Naive B cell (primary cell): Measurements from ENCODE around the gene APCDD1. TPM values are rescaled to one million over a fixed set of nuclear protein-coding genes. Genes with fewer than 3 reads are reported as not detected.
A peak's percentile ranks its signal among the peaks of the same experiment; 100 is the strongest.

Experiments used
- ATAC-seq, 2 donors: fragments of 150-1000 bp; cut with Tn5 transposase; 2 replicates each; pipeline ENCODE4 v1.10.0; 2021; ENCODE audit warnings: low read depth in 2 of 2, mild to moderate bottlenecking in 2 of 2, moderate library complexity in 2 of 2
- DNase-seq: peaks from one replicate; pipeline ENCODE4 v3.0.0; 2022
- H3K27ac Mint-ChIP-seq, 6 donors: one replicate each; pipeline ENCODE4 v1.8.0; 2020 to 2022; ENCODE audit warnings: mild to moderate bottlenecking in 6 of 6, mixed read lengths in 6 of 6, moderate library complexity in 5 of 6, inconsistent platforms in 2 of 6
- H3K27me3 Mint-ChIP-seq, 3 donors: one replicate each; pipeline ENCODE4 v1.8.0; 2021 to 2022; ENCODE audit warnings: mixed read lengths in 3 of 3, mild to moderate bottlenecking in 1 of 3
- H3K36me3 Mint-ChIP-seq, 2 donors: one replicate each; pipeline ENCODE4 v1.8.0; 2020 to 2022; ENCODE audit warnings: mixed read lengths in 2 of 2, inconsistent platforms in 1 of 2, mild to moderate bottlenecking in 1 of 2
- H3K4me1 Mint-ChIP-seq, 3 donors: one replicate each; pipeline ENCODE4 v1.8.0; 2020 to 2022; ENCODE audit warnings: mixed read lengths in 3 of 3, inconsistent platforms in 1 of 3, mild to moderate bottlenecking in 1 of 3, moderate library complexity in 1 of 3
- H3K4me3 Mint-ChIP-seq, 8 donors: one replicate each; pipeline ENCODE4 v1.8.0; 2020 to 2022; ENCODE audit warnings: mild to moderate bottlenecking in 8 of 8, mixed read lengths in 8 of 8, moderate library complexity in 8 of 8, inconsistent platforms in 2 of 8
- H3K9me3 Mint-ChIP-seq, 7 donors: one replicate each; pipeline ENCODE4 v1.8.0; 2020 to 2022; ENCODE audit warnings: mixed read lengths in 7 of 7, mild to moderate bottlenecking in 5 of 7, inconsistent platforms in 2 of 7, moderate library complexity in 1 of 7
- polyA plus RNA-seq, 6 donors: library from polyadenylated mRNA; unstranded; fragments of 300-500 nt; fragmentation: Illumina TruSeq; gene quantifications; one replicate each; pipeline ENCODE4 v1.2.3, GENCODE V29; 2021; ENCODE audit warnings: low read depth in 6 of 6

APCDD1 gene
- polyA plus RNA-seq: 1 to 10 TPM in 5 of 6 donors, under 1 TPM in 1; 0.44 to 6.3 (median 2.2) TPM

GRCh38 chr18:10453806-10454680 lies at the start of gene APCDD1:
APCDD1 (plus strand) TSS chr18:10454635; CDS start chr18:10454982, 347 bp downstream.
- peak; percentile 23 for DNase-seq
- peaks cover 21 to 36% (median 28%) of the 10 kb centered on the region in 3 donors for H3K4me1 Mint-ChIP-seq
- peaks cover 14 to 22% (median 20%) of the 10 kb centered on the region in 3 donors for H3K27me3 Mint-ChIP-seq
- ATAC-seq: peak; percentile 67 to 73
- H3K36me3 Mint-ChIP-seq: no peaks in the 10 kb centered on the region
- peaks cover 0 to 2% (median 0%) of the 10 kb centered on the region in 7 donors for H3K9me3 Mint-ChIP-seq
- H3K4me3 Mint-ChIP-seq: peak within 1 kb of the TSS; percentile 80 to 93 (median 84)
- H3K27ac Mint-ChIP-seq: peak within 1 kb of the TSS in 4 of 6 donors; percentile 4 to 72 (median 62)

GRCh38 chr18:10405014-10405493 lies 49.4 kb upstream of the APCDD1 start:
- peak overlapping the region in 1 of 6 donors; percentile 54 for H3K27ac Mint-ChIP-seq
- peaks cover 0 to 7% (median 0%) of the 10 kb centered on the region in 3 donors for H3K27me3 Mint-ChIP-seq
- H3K4me3 Mint-ChIP-seq: no peak overlapping the region
- no peak for DNase-seq
- peaks cover 14 to 15% (median 15%) of the 10 kb centered on the region in 3 donors for H3K4me1 Mint-ChIP-seq
- H3K9me3 Mint-ChIP-seq: no peaks in the 10 kb centered on the region
- no peak for ATAC-seq
- H3K36me3 Mint-ChIP-seq: no peaks in the 10 kb centered on the region

- H3K4me1 Mint-ChIP-seq: peaks cover 5 to 7% (median 5%) of the 10 kb centered on the region in 3 donors
- no peak for ATAC-seq
- H3K4me3 Mint-ChIP-seq: no peak overlapping the region
- H3K9me3 Mint-ChIP-seq: no peaks in the 10 kb centered on the region
- peaks cover 0 to 7% (median 0%) of the 10 kb centered on the region in 3 donors for H3K27me3 Mint-ChIP-seq
- DNase-seq: no peak
- no peaks in the 10 kb centered on the region for H3K36me3 Mint-ChIP-seq
- no peak overlapping the region for H3K27ac Mint-ChIP-seq
These were observed 48.4 kb upstream of the APCDD1 start for GRCh38 chr18:10405816-10406663.

GRCh38 chr18:10408131-10408530 lies 46.3 kb upstream of the APCDD1 start:
- Mint-ChIP-seq H3K27me3 (peaks cover 0 to 7% (median 0%) of the 10 kb centered on the region in 3 donors), H3K36me3 (no peaks in the 10 kb centered on the region), H3K4me3 (no peak overlapping the region), H3K9me3 (no peaks in the 10 kb centered on the region), H3K4me1 (no peaks in the 10 kb centered on the region), H3K27ac (peak overlapping the region in 1 of 6 donors; percentile 46)
- ATAC-seq (no peak), DNase-seq (no peak)

GRCh38 chr18:10409041-10409440 lies 45.4 kb upstream of the APCDD1 start:
- Mint-ChIP-seq H3K9me3 (no peaks in the 10 kb centered on the region), H3K4me1 (no peaks in the 10 kb centered on the region), H3K27ac (no peak overlapping the region), H3K27me3 (peaks cover 0 to 7% (median 0%) of the 10 kb centered on the region in 3 donors), H3K4me3 (no peak overlapping the region), H3K36me3 (no peaks in the 10 kb centered on the region)
- no peak for ATAC-seq
- no peak for DNase-seq

- no peaks in the 10 kb centered on the region for H3K36me3 Mint-ChIP-seq
- H3K4me1 Mint-ChIP-seq: no peaks in the 10 kb centered on the region
- ATAC-seq (no peak), DNase-seq (no peak)
- no peaks in the 10 kb centered on the region for H3K9me3 Mint-ChIP-seq
- H3K27me3 Mint-ChIP-seq: peaks cover 0 to 5% (median 0%) of the 10 kb centered on the region in 3 donors
- H3K4me3 Mint-ChIP-seq: no peak overlapping the region
- peak overlapping the region in 3 of 6 donors; percentile 32 to 60 (median 38) for H3K27ac Mint-ChIP-seq
These were observed 43.7 kb upstream of the APCDD1 start for GRCh38 chr18:10410472-10411308.

GRCh38 chr18:10412933-10413332 lies 41.5 kb upstream of the APCDD1 start:
- Mint-ChIP-seq H3K4me3 (no peak overlapping the region), H3K36me3 (no peaks in the 10 kb centered on the region)

GRCh38 chr18:10413722-10414121 lies 40.7 kb upstream of the APCDD1 start:
- Mint-ChIP-seq H3K4me1 (no peaks in the 10 kb centered on the region), H3K27me3 (peaks cover 0 to 5% (median 0%) of the 10 kb centered on the region in 3 donors), H3K27ac (no peak overlapping the region), H3K9me3 (no peaks in the 10 kb centered on the region), H3K4me3 (no peak overlapping the region), H3K36me3 (no peaks in the 10 kb centered on the region)
- ATAC-seq: no peak
- DNase-seq: no peak

More at GRCh38 chr18:10412933-10413332, 41.5 kb upstream of the APCDD1 start:
- DNase-seq: no peak
- ATAC-seq: no peak
- no peaks in the 10 kb centered on the region for H3K4me1 Mint-ChIP-seq
- no peak overlapping the region for H3K27ac Mint-ChIP-seq
- peaks cover 0 to 5% (median 0%) of the 10 kb centered on the region in 3 donors for H3K27me3 Mint-ChIP-seq
- no peaks in the 10 kb centered on the region for H3K9me3 Mint-ChIP-seq

GRCh38 chr18:10414293-10414842 lies 40.1 kb upstream of the APCDD1 start:
- no peak for DNase-seq
- Mint-ChIP-seq H3K27ac (peak overlapping the region in 1 of 6 donors; percentile 5), H3K4me3 (peak overlapping the region in 1 of 8 donors; percentile 71), H3K4me1 (no peaks in the 10 kb centered on the region), H3K36me3 (peaks cover 0 to 3% of the 10 kb centered on the region in 2 donors), H3K27me3 (peaks cover 0 to 5% (median 0%) of the 10 kb centered on the region in 3 donors), H3K9me3 (peaks cover 0 to 2% (median 0%) of the 10 kb centered on the region in 7 donors)
- no peak for ATAC-seq

- H3K9me3 Mint-ChIP-seq: peaks cover 0 to 8% (median 0%) of the 10 kb centered on the region in 7 donors
These were observed 38.4 kb upstream of the APCDD1 start for GRCh38 chr18:10416065-10416464.

GRCh38 chr18:10417191-10417590 lies 37.2 kb upstream of the APCDD1 start:
- Mint-ChIP-seq H3K27me3 (peaks cover 0 to 5% (median 0%) of the 10 kb centered on the region in 3 donors), H3K9me3 (peaks cover 0 to 8% (median 0%) of the 10 kb centered on the region in 7 donors), H3K4me3 (no peak overlapping the region), H3K36me3 (peaks cover 0 to 15% of the 10 kb centered on the region in 2 donors), H3K27ac (no peak overlapping the region), H3K4me1 (no peaks in the 10 kb centered on the region)
- DNase-seq: no peak
- no peak for ATAC-seq

More at GRCh38 chr18:10416065-10416464, 38.4 kb upstream of the APCDD1 start:
- no peak for ATAC-seq
- Mint-ChIP-seq H3K4me3 (no peak overlapping the region), H3K27me3 (peaks cover 0 to 5% (median 0%) of the 10 kb centered on the region in 3 donors), H3K36me3 (peaks cover 0 to 15% of the 10 kb centered on the region in 2 donors), H3K27ac (no peak overlapping the region), H3K4me1 (no peaks in the 10 kb centered on the region)
- DNase-seq: no peak

GRCh38 chr18:10417664-10418063 lies 36.8 kb upstream of the APCDD1 start:
- Mint-ChIP-seq H3K36me3 (peaks cover 0 to 15% of the 10 kb centered on the region in 2 donors), H3K4me3 (no peak overlapping the region), H3K27me3 (peaks cover 0 to 9% (median 0%) of the 10 kb centered on the region in 3 donors), H3K4me1 (no peaks in the 10 kb centered on the region), H3K27ac (no peak overlapping the region), H3K9me3 (peaks cover 0 to 8% (median 0%) of the 10 kb centered on the region in 7 donors)
- no peak for DNase-seq
- no peak for ATAC-seq
